CD4-positive, alpha-beta T cell treated with Interleukin-2 at 100 ng/mL for 4 hours (primary cell): Measurements from ENCODE around the gene STARD13.

Experiments used
- DNase-seq: peaks from one replicate; pipeline ENCODE4 v3.0.0-alpha.2; 2020; ENCODE audit warnings: low spot score

The STARD13 gene

GRCh38 chr13:33285420-33286124, at the start of gene STARD13:
STARD13 (minus strand) TSS chr13:33285755; CDS start chr13:33285638, 117 bp downstream.
- no peak for DNase-seq

GRCh38 chr13:33334831-33335230, 49.3 kb upstream of the STARD13 start:
- DNase-seq = no peak

- no peak for DNase-seq
Observed at GRCh38 chr13:33331962-33332361, 46.4 kb upstream of the STARD13 start.

- no peak for DNase-seq
Observed at GRCh38 chr13:33330483-33330882, 44.9 kb upstream of the STARD13 start.

GRCh38 chr13:33328701-33329100, 43.1 kb upstream of the STARD13 start:
- no peak for DNase-seq

- no peak for DNase-seq
Observed at GRCh38 chr13:33326723-33327122, 41.2 kb upstream of the STARD13 start.

GRCh38 chr13:33326246-33326645, 40.7 kb upstream of the STARD13 start:
- DNase-seq = no peak

GRCh38 chr13:33323801-33324510, 38.4 kb upstream of the STARD13 start:
- no peak for DNase-seq

- no peak for DNase-seq
Observed at GRCh38 chr13:33322965-33323668, 37.6 kb upstream of the STARD13 start.

- DNase-seq = no peak
Observed at GRCh38 chr13:33322543-33322809, 36.9 kb upstream of the STARD13 start.

GRCh38 chr13:33321686-33322542, 36.4 kb upstream of the STARD13 start:
- DNase-seq = no peak

GRCh38 chr13:33319859-33320258, 34.3 kb upstream of the STARD13 start:
- no peak for DNase-seq

GRCh38 chr13:33318744-33319143, 33.2 kb upstream of the STARD13 start:
- no peak for DNase-seq

GRCh38 chr13:33318037-33318436, 32.5 kb upstream of the STARD13 start:
- DNase-seq = no peak

- DNase-seq = no peak
Observed at GRCh38 chr13:33316890-33317289, 31.3 kb upstream of the STARD13 start.

- DNase-seq = no peak
Observed at GRCh38 chr13:33313504-33313903, 27.9 kb upstream of the STARD13 start.

GRCh38 chr13:33312861-33313212, 27.3 kb upstream of the STARD13 start:
- DNase-seq = no peak

- no peak for DNase-seq
Observed at GRCh38 chr13:33312150-33312860, 26.8 kb upstream of the STARD13 start.

GRCh38 chr13:33311040-33311439, 25.5 kb upstream of the STARD13 start:
- no peak for DNase-seq

- no peak for DNase-seq
Observed at GRCh38 chr13:33310245-33311038, 24.9 kb upstream of the STARD13 start.

GRCh38 chr13:33308863-33309262, 23.3 kb upstream of the STARD13 start:
- no peak for DNase-seq
